Skeletal muscle tissue (tissue), 4 donors: ENCODE data around the gene USP15. TPM values are rescaled to one million over a fixed set of nuclear protein-coding genes. Genes with fewer than 3 reads are reported as not detected.

Source experiments
- H3K27ac ChIP-seq: one replicate; pipeline ENCODE4 v1.7.0; 2013; ENCODE audit warnings: mild to moderate bottlenecking, low read depth, low read length, inconsistent platforms
- H3K27me3 ChIP-seq, 3 donors: one replicate each; pipeline ENCODE4 v1.7.0; 2013; ENCODE audit warnings: low read length in 3 of 3; ENCODE audit not compliant: control insufficient read depth in 3 of 3, insufficient read depth in 3 of 3
- H3K36me3 ChIP-seq, 3 donors: one replicate each; pipeline ENCODE4 v1.7.0; 2013; ENCODE audit warnings: low read length in 3 of 3; ENCODE audit not compliant: control insufficient read depth in 3 of 3, insufficient read depth in 3 of 3
- H3K4me1 ChIP-seq, 3 donors: one replicate each; pipeline ENCODE4 v1.7.0; 2013; ENCODE audit warnings: low read length in 3 of 3, mild to moderate bottlenecking in 3 of 3; ENCODE audit not compliant: control insufficient read depth in 3 of 3, insufficient read depth in 3 of 3
- H3K4me3 ChIP-seq, 3 donors: one replicate each; pipeline ENCODE4 v1.7.0; 2013; ENCODE audit warnings: low read length in 3 of 3
- H3K9ac ChIP-seq, 3 donors: one replicate each; pipeline ENCODE4 v1.7.0; 2013; ENCODE audit warnings: low read length in 3 of 3, mild to moderate bottlenecking in 3 of 3, moderate library complexity in 2 of 3, low read depth in 1 of 3
- H3K9me3 ChIP-seq, 3 donors: one replicate each; pipeline ENCODE4 v1.7.0; 2013; ENCODE audit warnings: low read length in 3 of 3; ENCODE audit not compliant: control insufficient read depth in 3 of 3
- total RNA-seq: library from RNA; depleted of rRNA; stranded (reverse); fragments of >200 nt; gene quantifications from one replicate; pipeline ENCODE4 v1.2.3, GENCODE V29; 2014
- donor health status: Osteomylitis.

Gene USP15
- total RNA-seq, 1 donor from 2014 or later, result 38.1 TPM

GRCh38 chr12:62279058-62279457 lies 18.9 kb downstream of the USP15 start:
- Histone ChIP-seq H3K9ac (no peak overlapping the region), H3K36me3 (no peaks in the 10 kb centered on the region), H3K4me3 (no peak overlapping the region), H3K27ac (no peak overlapping the region), H3K27me3 (no peaks in the 10 kb centered on the region), H3K4me1 (peaks cover 2 to 14% (median 4%) of the 10 kb centered on the region in 3 donors), H3K9me3 (no peaks in the 10 kb centered on the region)

- no peak overlapping the region for H3K9ac ChIP-seq
- H3K4me1 ChIP-seq, result peaks cover 2 to 8% (median 4%) of the 10 kb centered on the region in 3 donors
- H3K4me3 ChIP-seq, result no peak overlapping the region
- no peak overlapping the region for H3K27ac ChIP-seq
- H3K27me3 ChIP-seq, result no peaks in the 10 kb centered on the region
- H3K36me3 ChIP-seq, result no peaks in the 10 kb centered on the region
- no peaks in the 10 kb centered on the region for H3K9me3 ChIP-seq
These were observed 19.8 kb downstream of the USP15 start for GRCh38 chr12:62279961-62280360.

GRCh38 chr12:62282057-62282774 lies 22.0 kb downstream of the USP15 start:
- Histone ChIP-seq H3K27me3 (no peaks in the 10 kb centered on the region), H3K27ac (no peak overlapping the region), H3K9me3 (no peaks in the 10 kb centered on the region), H3K4me3 (no peak overlapping the region), H3K36me3 (no peaks in the 10 kb centered on the region), H3K9ac (no peak overlapping the region), H3K4me1 (peaks cover under 1 to 4% (median 4%) of the 10 kb centered on the region in 3 donors)

GRCh38 chr12:62284749-62285148 lies 24.5 kb downstream of the USP15 start:
- Histone ChIP-seq H3K9ac (no peak overlapping the region), H3K36me3 (no peaks in the 10 kb centered on the region), H3K27ac (no peak overlapping the region), H3K9me3 (no peaks in the 10 kb centered on the region), H3K27me3 (no peaks in the 10 kb centered on the region), H3K4me3 (no peak overlapping the region), H3K4me1 (peaks cover 0 to 4% (median 4%) of the 10 kb centered on the region in 3 donors)

GRCh38 chr12:62285284-62285683 lies 25.1 kb downstream of the USP15 start:
- Histone ChIP-seq H3K9me3 (no peaks in the 10 kb centered on the region), H3K9ac (no peak overlapping the region), H3K27ac (no peak overlapping the region), H3K4me1 (peaks cover 0 to 4% (median 4%) of the 10 kb centered on the region in 3 donors), H3K27me3 (no peaks in the 10 kb centered on the region), H3K4me3 (no peak overlapping the region), H3K36me3 (no peaks in the 10 kb centered on the region)

- H3K4me3 ChIP-seq, result no peak overlapping the region
- no peak overlapping the region for H3K27ac ChIP-seq
- H3K36me3 ChIP-seq, result no peaks in the 10 kb centered on the region
- H3K4me1 ChIP-seq, result peaks cover 3 to 6% (median 5%) of the 10 kb centered on the region in 3 donors
- no peaks in the 10 kb centered on the region for H3K27me3 ChIP-seq
- H3K9ac ChIP-seq, result no peak overlapping the region
- H3K9me3 ChIP-seq, result peaks cover 0 to 2% (median 0%) of the 10 kb centered on the region in 3 donors
These were observed 28.1 kb downstream of the USP15 start for GRCh38 chr12:62288328-62288727.

DNA sequence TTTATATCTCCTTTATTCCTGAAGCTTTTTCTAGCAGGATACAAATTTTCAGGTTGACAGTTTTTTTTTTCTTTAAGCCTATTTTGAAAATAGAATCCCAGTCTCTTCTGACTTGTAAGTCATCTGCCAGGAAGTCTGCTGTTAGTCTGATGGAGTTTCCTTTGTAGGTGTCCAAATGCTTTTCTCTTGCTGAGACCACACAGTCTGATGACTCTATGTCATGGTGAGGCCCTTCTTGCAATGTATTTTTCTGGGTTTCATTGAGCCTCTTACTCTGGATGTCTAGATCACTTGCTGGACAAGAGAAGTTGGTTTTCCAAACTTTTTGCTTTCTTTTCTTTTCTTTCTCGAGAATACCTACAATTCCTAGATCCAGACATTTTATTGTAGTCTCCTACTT lies 30.6 kb downstream of the USP15 start:
- no peaks in the 10 kb centered on the region for H3K27me3 ChIP-seq
- no peak overlapping the region for H3K9ac ChIP-seq
- H3K27ac ChIP-seq, result no peak overlapping the region
- peaks cover 2 to 10% (median 7%) of the 10 kb centered on the region in 3 donors for H3K36me3 ChIP-seq
- peaks cover 0 to 2% (median 0%) of the 10 kb centered on the region in 3 donors for H3K9me3 ChIP-seq
- H3K4me1 ChIP-seq, result peaks cover 3 to 6% (median 5%) of the 10 kb centered on the region in 3 donors
- H3K4me3 ChIP-seq, result no peak overlapping the region

GRCh38 chr12:62291864-62292760 lies 31.9 kb downstream of the USP15 start:
- peaks cover 7 to 15% (median 14%) of the 10 kb centered on the region in 3 donors for H3K36me3 ChIP-seq
- H3K9me3 ChIP-seq, result peaks cover 0 to 2% (median 0%) of the 10 kb centered on the region in 3 donors
- H3K27ac ChIP-seq, result no peak overlapping the region
- H3K9ac ChIP-seq, result no peak overlapping the region
- no peak overlapping the region for H3K4me3 ChIP-seq
- peaks cover 3 to 5% (median 4%) of the 10 kb centered on the region in 3 donors for H3K4me1 ChIP-seq
- no peaks in the 10 kb centered on the region for H3K27me3 ChIP-seq

GRCh38 chr12:62292761-62293344 lies 32.6 kb downstream of the USP15 start:
- Histone ChIP-seq H3K36me3 (peaks cover 7 to 19% (median 18%) of the 10 kb centered on the region in 3 donors), H3K9ac (no peak overlapping the region), H3K4me1 (peaks cover 3 to 5% (median 4%) of the 10 kb centered on the region in 3 donors), H3K27me3 (no peaks in the 10 kb centered on the region), H3K27ac (no peak overlapping the region), H3K9me3 (peaks cover 0 to 4% (median 0%) of the 10 kb centered on the region in 3 donors), H3K4me3 (no peak overlapping the region)
